IMR-90 (cell line): ENCODE measurements around the gene CD300C. TPM values are rescaled to one million over a fixed set of nuclear protein-coding genes. Genes with fewer than 3 reads are reported as not detected.

Experiments used
- ATAC-seq: fragments of 200-7000 bp; cut with Tn5 transposase; 2 replicates; pipeline ENCODE4 v1.9.1; 2020; ENCODE audit warnings: low read depth, mild to moderate bottlenecking, moderate library complexity
- BruUV-seq: library from RNA; stranded (reverse); fragments of 400-500 nt; replicated peaks from 2 replicates; lab custom pipeline; 2021; lab: Mats Ljungman, UMichigan
- CTCF ChIA-PET: fragments of 300-600 bp; formaldehyde crosslinking; extraction: SDS; loops from one replicate; lab custom pipeline; 2021; ENCODE audit warnings: antibody characterized with exemption; lab: Yijun Ruan, JAX
- POLR2A ChIA-PET: fragments of 300-600 bp; sonication (Branson Sonifier 250); formaldehyde crosslinking; loops from one replicate; lab custom pipeline; 2022; ENCODE audit warnings: antibody characterized with exemption; ENCODE audit not compliant: unreplicated experiment; lab: Charles Lee
- DNase-seq: peaks from one replicate; pipeline ENCODE4 v3.0.0; 2013
- H2AFZ ChIP-seq: replicated peaks from 2 replicates; pipeline ENCODE3; 2013; ENCODE audit warnings: low read length, mild to moderate bottlenecking; ENCODE audit not compliant: poor library complexity
- H2AK5ac ChIP-seq: 2 replicates; pipeline ENCODE4 v1.6.1; 2013; ENCODE audit warnings: low read depth, low read length, inconsistent platforms
- H2AK9ac ChIP-seq: replicated peaks from 2 replicates; pipeline ENCODE3; 2013; ENCODE audit warnings: mild to moderate bottlenecking, low read depth, low read length, moderate library complexity; ENCODE audit not compliant: poor library complexity
- H2BK120ac ChIP-seq: 2 replicates; pipeline ENCODE4 v1.6.1; 2013; ENCODE audit warnings: low read depth, low read length, inconsistent platforms
- H2BK15ac ChIP-seq: 3 replicates; pipeline ENCODE4 v1.6.1; 2013; ENCODE audit warnings: low read depth, low read length, inconsistent platforms
- H2BK20ac ChIP-seq: 2 replicates; pipeline ENCODE4 v1.6.1; 2013; ENCODE audit warnings: low read depth, mild to moderate bottlenecking, inconsistent platforms, low read length, moderate library complexity
- H2BK5ac ChIP-seq: 2 replicates; pipeline ENCODE4 v1.6.1; 2013; ENCODE audit warnings: mild to moderate bottlenecking, low read depth, low read length, inconsistent platforms; ENCODE audit not compliant: poor library complexity, severe bottlenecking
- H3K14ac ChIP-seq: replicated peaks from 2 replicates; pipeline ENCODE4 v1.6.1; 2013; ENCODE audit warnings: low read depth, low read length, inconsistent platforms
- H3K18ac ChIP-seq: 2 replicates; pipeline ENCODE4 v1.6.1; 2013; ENCODE audit warnings: low read depth, low read length, control low read depth
- H3K23ac ChIP-seq: 2 replicates; pipeline ENCODE4 v1.6.1; 2013; ENCODE audit warnings: low read depth, low read length, inconsistent platforms
- H3K27ac ChIP-seq: 2 replicates; pipeline ENCODE4 v1.5.1; 2013; ENCODE audit warnings: mild to moderate bottlenecking, control low read depth, low read length; ENCODE audit not compliant: insufficient read depth
- H3K27me3 ChIP-seq: 2 replicates; pipeline ENCODE4 v1.6.1; 2013; ENCODE audit warnings: low read length; ENCODE audit not compliant: control insufficient read depth, insufficient read depth
- H3K36me3 ChIP-seq: 2 replicates; pipeline ENCODE4 v1.6.1; 2013; ENCODE audit warnings: low read length, mixed read lengths; ENCODE audit not compliant: control insufficient read depth, insufficient read depth
- H3K4ac ChIP-seq: 2 replicates; pipeline ENCODE4 v1.6.1; 2013; ENCODE audit warnings: low read depth, low read length, inconsistent platforms
- H3K4me1 ChIP-seq: 2 replicates; pipeline ENCODE4 v1.6.1; 2013; ENCODE audit warnings: low read length, mixed read lengths; ENCODE audit not compliant: control insufficient read depth, insufficient read depth
- H3K4me2 ChIP-seq: 2 replicates; pipeline ENCODE4 v1.6.1; 2013; ENCODE audit warnings: low read depth, mild to moderate bottlenecking, control low read depth, low read length, moderate library complexity
- H3K4me3 ChIP-seq: 2 replicates; pipeline ENCODE4 v1.5.1; 2013; ENCODE audit warnings: low read depth, mild to moderate bottlenecking, control low read depth, low read length, moderate library complexity; ENCODE audit not compliant: insufficient read depth
- H3K56ac ChIP-seq: 2 replicates; pipeline ENCODE4 v1.6.1; 2013; ENCODE audit warnings: low read length, inconsistent platforms; ENCODE audit not compliant: insufficient read depth; ENCODE audit errors: extremely low read depth
- H3K79me1 ChIP-seq, 2 experiments: 2 replicates each; pipeline ENCODE4 v1.6.1; 2013; ENCODE audit warnings: low read length in 2 of 2, inconsistent platforms in 1 of 2, low read depth in 1 of 2
- H3K9ac ChIP-seq: 2 replicates; pipeline ENCODE4 v1.6.1; 2013; ENCODE audit warnings: low read depth, low read length, control low read depth
- H3K9me1 ChIP-seq: 2 replicates; pipeline ENCODE4 v1.6.1; 2013; ENCODE audit warnings: low read length, inconsistent platforms; ENCODE audit not compliant: insufficient read depth
- H3K9me3 ChIP-seq: 2 replicates; pipeline ENCODE4 v1.6.1; 2013; ENCODE audit warnings: low read length; ENCODE audit not compliant: control insufficient read depth, insufficient read depth
- H4K20me1 ChIP-seq: 2 replicates; pipeline ENCODE4 v1.6.1; 2013; ENCODE audit warnings: low read length, inconsistent platforms; ENCODE audit not compliant: insufficient read depth
- H4K5ac ChIP-seq: 2 replicates; pipeline ENCODE4 v1.6.1; 2013; ENCODE audit warnings: mild to moderate bottlenecking, low read depth, low read length, control low read depth
- H4K8ac ChIP-seq, 2 experiments: 2 replicates each; pipeline ENCODE4 v1.6.1; 2013; ENCODE audit warnings: low read depth in 2 of 2, low read length in 2 of 2, control low read depth in 1 of 2, inconsistent platforms in 1 of 2
- H4K91ac ChIP-seq: 2 replicates; pipeline ENCODE4 v1.6.1; 2013; ENCODE audit warnings: low read depth, low read length, inconsistent platforms; ENCODE audit not compliant: insufficient read depth
- CEBPB ChIP-seq: IDR thresholded peaks from 2 replicates; pipeline ENCODE4 v1.6.1; 2012; ENCODE audit warnings: low read depth, low read length, improper control_type of control experiment
- CHD1 ChIP-seq: IDR thresholded peaks from 2 replicates; pipeline ENCODE4 v1.6.1; 2012; ENCODE audit warnings: low read depth, low read length, improper control_type of control experiment
- ELK1 ChIP-seq: fragments of 150-350 bp; IDR thresholded peaks from 2 replicates; pipeline ENCODE4 v1.6.1; 2016; ENCODE audit warnings: low read depth, mild to moderate bottlenecking, low read length, moderate library complexity, borderline replicate concordance
- FOS ChIP-seq: fragments of 150-350 bp; IDR thresholded peaks from 2 replicates; pipeline ENCODE4 v1.6.1; 2016; ENCODE audit warnings: low read depth, low read length
- MAZ ChIP-seq: IDR thresholded peaks from 2 replicates; pipeline ENCODE4 v1.6.1; 2012; ENCODE audit warnings: low read depth, mild to moderate bottlenecking, low read length, improper control_type of control experiment, moderate library complexity, borderline replicate concordance
- POLR2A ChIP-seq: IDR thresholded peaks from 2 replicates; pipeline ENCODE4 v1.6.1; 2012; ENCODE audit warnings: mild to moderate bottlenecking, low read depth, low read length
- RCOR1 ChIP-seq: IDR thresholded peaks from 2 replicates; pipeline ENCODE4 v1.6.1; 2012; ENCODE audit warnings: mild to moderate bottlenecking, low read length, improper control_type of control experiment; ENCODE audit not compliant: insufficient replicate concordance
- SMC3 ChIP-seq: fragments of 150-350 bp; IDR thresholded peaks from 2 replicates; pipeline ENCODE4 v1.6.1; 2016; ENCODE audit warnings: low read depth, mild to moderate bottlenecking, antibody characterized with exemption, low read length, moderate library complexity
- WGBS, 2 experiments: methylation state at CpG; one replicate each; pipeline versions ENCODE4 v1.1.5 to v1.1.7; 2013; ENCODE audit warnings: missing lambda C conversion rate in 2 of 2; ENCODE audit not compliant: insufficient read length in 1 of 2; ENCODE audit errors: extremely low coverage in 2 of 2; 5-methylcytosine and 5-hydroxymethylcytosine counted together
- dilution Hi-C: fragments of 300-500 bp; cut with HindIII; formaldehyde crosslinking; loops from one replicate; pipeline ENCODE4 v1.14.3; 2018; ENCODE audit warnings: low sequenced_read_pairs; ENCODE audit not compliant: unreplicated experiment
- in situ Hi-C: fragments of 300-500 bp; cut with MboI; formaldehyde crosslinking; loops from 3 replicates; pipeline ENCODE4 v1.14.3; 2019; ENCODE audit warnings: low sequenced_read_pairs, inconsistent platforms, mixed read lengths
- intact Hi-C: fragments of 100-400 bp; cut with micrococcal nuclease; formaldehyde crosslinking; loops from 2 replicates; pipeline ENCODE4 v1.10.0; 2022
- polyA plus RNA-seq, 3 experiments: library from polyadenylated mRNA; depleted of rRNA; stranded (reverse); fragments of >200 nt; gene quantifications; 2 replicates each; pipeline ENCODE4 v1.2.3, GENCODE V29; 2012; ENCODE audit warnings: low replicate concordance in 1 of 3
- total RNA-seq: library from RNA; depleted of rRNA; stranded (reverse); fragments of >200 nt; gene quantifications from 2 replicates; pipeline ENCODE4 v1.2.3, GENCODE V29; 2012
- TF ChIP-seq, protein P1 (sequence below): conservative IDR thresholded peaks from 2 replicates; pipeline ENCODE4 v1.5.1; 2012; ENCODE audit warnings: mild to moderate bottlenecking, low read depth, low read length, improper control_type of control experiment
- TF ChIP-seq, protein P2 (sequence below): fragments of 150-350 bp; IDR thresholded peaks from 2 replicates; pipeline ENCODE4 v1.6.1; 2017; ENCODE audit warnings: mild to moderate bottlenecking, antibody characterized with exemption, low read length, low read depth

Gene CD300C
- total and polyA plus RNA-seq, 2 of the 4 experiments (the other 2 are of a cell fraction) = not detected

DNA sequence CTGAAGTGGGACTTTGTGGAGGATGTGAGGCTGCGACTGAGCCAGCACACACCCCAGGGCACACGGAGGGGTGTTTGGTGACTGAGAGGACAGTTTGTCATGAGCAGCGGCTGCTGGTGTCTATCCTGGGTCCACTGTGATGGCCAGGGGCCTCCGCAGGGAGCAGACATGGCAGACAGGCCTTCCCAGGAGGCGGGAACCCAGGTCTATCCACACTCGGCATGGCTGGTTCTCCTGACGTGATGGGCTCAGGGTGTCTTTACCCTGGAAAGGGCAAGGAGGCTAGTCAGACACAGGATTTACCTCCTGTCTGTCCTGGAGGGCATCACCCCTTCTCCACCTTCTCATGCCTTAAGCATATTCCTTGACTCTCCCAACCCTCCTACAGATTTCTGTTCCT, 671 bp upstream of the CD300C start:
- H3K27me3 ChIP-seq = no peaks in the 10 kb centered on the region
- TF ChIP-seq ELK1 (no peak), CHD1 (no peak), SMC3 (no peak), MAZ (no peak), FOS (no peak), CEBPB (no peak), RCOR1 (no peak), POLR2A (no peak)
- TF ChIP-seq, protein P1, sequence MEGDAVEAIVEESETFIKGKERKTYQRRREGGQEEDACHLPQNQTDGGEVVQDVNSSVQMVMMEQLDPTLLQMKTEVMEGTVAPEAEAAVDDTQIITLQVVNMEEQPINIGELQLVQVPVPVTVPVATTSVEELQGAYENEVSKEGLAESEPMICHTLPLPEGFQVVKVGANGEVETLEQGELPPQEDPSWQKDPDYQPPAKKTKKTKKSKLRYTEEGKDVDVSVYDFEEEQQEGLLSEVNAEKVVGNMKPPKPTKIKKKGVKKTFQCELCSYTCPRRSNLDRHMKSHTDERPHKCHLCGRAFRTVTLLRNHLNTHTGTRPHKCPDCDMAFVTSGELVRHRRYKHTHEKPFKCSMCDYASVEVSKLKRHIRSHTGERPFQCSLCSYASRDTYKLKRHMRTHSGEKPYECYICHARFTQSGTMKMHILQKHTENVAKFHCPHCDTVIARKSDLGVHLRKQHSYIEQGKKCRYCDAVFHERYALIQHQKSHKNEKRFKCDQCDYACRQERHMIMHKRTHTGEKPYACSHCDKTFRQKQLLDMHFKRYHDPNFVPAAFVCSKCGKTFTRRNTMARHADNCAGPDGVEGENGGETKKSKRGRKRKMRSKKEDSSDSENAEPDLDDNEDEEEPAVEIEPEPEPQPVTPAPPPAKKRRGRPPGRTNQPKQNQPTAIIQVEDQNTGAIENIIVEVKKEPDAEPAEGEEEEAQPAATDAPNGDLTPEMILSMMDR = no peak
- TF ChIP-seq, protein P2, sequence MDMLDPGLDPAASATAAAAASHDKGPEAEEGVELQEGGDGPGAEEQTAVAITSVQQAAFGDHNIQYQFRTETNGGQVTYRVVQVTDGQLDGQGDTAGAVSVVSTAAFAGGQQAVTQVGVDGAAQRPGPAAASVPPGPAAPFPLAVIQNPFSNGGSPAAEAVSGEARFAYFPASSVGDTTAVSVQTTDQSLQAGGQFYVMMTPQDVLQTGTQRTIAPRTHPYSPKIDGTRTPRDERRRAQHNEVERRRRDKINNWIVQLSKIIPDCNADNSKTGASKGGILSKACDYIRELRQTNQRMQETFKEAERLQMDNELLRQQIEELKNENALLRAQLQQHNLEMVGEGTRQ = no peak
- H3K9me3 ChIP-seq = peaks cover 47% of the 10 kb centered on the region
- in situ Hi-C loops (no loop called here), intact Hi-C loops (no loop called here), dilution Hi-C loops (no loop called here)
- no peak for DNase-seq
- H3K56ac ChIP-seq = no peak overlapping the region
- H3K14ac ChIP-seq = no peak overlapping the region
- H3K18ac ChIP-seq = no peak overlapping the region
- H4K91ac ChIP-seq = no peak overlapping the region
- no peaks in the 10 kb centered on the region for H3K4me1 ChIP-seq
- H2AK5ac ChIP-seq = no peak overlapping the region
- H2BK120ac ChIP-seq = no peak overlapping the region
- no peak overlapping the region for H2AFZ ChIP-seq
- no peak overlapping the region for H2BK5ac ChIP-seq
- H3K79me1 ChIP-seq = no peaks in the 10 kb centered on the region
- BruUV-seq = no TSS peak
- H3K9me1 ChIP-seq = no peaks in the 10 kb centered on the region
- ChIA-PET CTCF (no interaction called here), POLR2A (no interaction called here)
- no peak overlapping the region for H2AK9ac ChIP-seq
- no peak overlapping the region for H3K23ac ChIP-seq
- no peak overlapping the region for H3K9ac ChIP-seq
- H3K4ac ChIP-seq = no peak overlapping the region
- H3K36me3 ChIP-seq = no peaks in the 10 kb centered on the region
- ATAC-seq = no peak
- no peak overlapping the region for H2BK15ac ChIP-seq
- H4K20me1 ChIP-seq = no peaks in the 10 kb centered on the region
- 46% methylated on average over 5 of the region's 7 CpGs; no CpG with 5 or more reads in 1 of the 2 experiments for WGBS, 2 experiments
- no peak overlapping the region for H4K8ac ChIP-seq
- no peak overlapping the region for H4K5ac ChIP-seq
- no peak overlapping the region for H3K4me2 ChIP-seq
- H3K27ac ChIP-seq = no peak overlapping the region
- H2BK20ac ChIP-seq = no peak overlapping the region
- H3K4me3 ChIP-seq = no peak overlapping the region
